NCI-H1694 treated with DMSO at 0.1 percent for 48 hours (cell line): ENCODE data around the gene TMEM255B.
"Not testable (repeated sequence)": the region's sequence is repeated elsewhere in the genome, so short reads cannot be mapped to it uniquely, and the experiment has no call there.

Experiments
- DNase-seq: peaks from one replicate; lab custom pipeline; 2025; lab: John Stamatoyannopoulos, UW

Gene TMEM255B

DNA sequence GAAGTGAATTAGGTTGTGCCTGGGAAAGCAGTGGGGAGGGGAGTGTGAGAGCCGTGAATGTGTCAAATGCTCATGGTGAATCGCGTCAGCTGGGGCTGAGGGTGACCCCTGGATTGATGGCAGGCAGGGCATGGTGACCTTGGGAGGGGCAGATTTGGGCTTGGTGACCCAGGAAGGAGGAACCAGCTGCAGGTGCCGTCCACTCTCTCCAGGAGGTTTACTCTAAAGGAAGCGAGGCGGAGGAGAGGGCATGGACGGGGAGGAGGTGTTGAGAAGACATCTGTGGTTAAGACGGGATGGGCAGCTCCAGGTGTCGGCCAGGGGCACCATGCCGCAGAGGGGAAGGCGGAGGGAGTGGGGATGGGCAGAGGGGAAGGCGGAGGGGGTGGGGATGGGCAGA, 28.7 kb downstream of the TMEM255B start:
- DNase-seq = no peak

DNA sequence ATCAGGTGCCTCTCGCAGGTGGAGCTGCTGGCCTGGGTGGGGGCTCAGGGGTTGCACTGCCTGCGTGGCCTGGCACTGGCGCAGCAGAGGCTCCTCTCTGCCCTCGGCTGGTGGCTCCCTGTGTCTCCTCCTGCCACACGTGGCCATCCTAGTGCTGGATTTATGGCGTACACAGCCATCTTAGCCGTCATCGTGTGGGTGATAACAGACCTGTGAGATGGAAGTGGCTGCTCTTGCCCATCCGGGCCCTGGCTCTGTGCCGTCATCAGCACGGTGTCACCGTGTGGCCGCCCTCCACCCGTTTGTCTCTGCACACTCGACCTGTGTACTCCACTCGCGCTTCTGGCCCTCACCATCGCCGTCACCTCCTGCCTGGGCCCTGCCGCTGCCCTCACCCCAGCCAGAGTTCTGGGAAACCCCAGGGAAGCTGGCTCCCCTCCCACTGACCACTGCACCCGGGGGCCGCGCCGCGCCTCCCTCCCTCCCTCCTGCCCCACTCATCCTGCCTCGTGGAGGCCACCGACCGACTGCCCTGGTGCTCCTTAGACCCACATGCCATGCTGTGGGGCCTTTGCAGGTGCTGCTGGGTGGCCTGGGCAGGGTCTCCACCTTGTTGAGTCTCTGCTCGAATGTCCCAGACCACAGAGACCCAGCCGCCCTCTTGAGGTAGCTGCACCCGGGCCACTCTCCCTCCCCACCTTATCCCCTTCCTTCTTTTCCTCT, 29.5 kb downstream of the TMEM255B start:
- no peak for DNase-seq

DNA sequence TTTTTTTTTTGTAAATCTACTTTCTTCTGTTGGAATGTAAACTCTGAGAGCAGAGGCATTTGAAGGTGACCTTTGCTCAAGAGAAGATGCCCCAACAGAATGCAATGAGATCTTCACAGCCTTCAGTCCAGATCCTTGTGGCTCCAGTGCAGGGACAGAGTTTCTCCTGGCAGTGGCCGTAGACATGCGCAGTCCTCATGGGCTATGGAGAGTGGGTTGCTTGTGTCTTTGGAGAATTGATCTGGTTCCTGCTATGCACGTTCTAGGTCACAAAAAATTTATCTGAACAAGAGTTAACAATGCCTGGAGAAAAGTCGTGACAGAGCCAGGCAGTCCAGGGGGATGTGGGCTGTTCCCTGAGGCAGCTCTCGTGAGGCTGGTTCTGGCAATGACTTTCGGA, 30.1 kb downstream of the TMEM255B start:
- no peak for DNase-seq

DNA sequence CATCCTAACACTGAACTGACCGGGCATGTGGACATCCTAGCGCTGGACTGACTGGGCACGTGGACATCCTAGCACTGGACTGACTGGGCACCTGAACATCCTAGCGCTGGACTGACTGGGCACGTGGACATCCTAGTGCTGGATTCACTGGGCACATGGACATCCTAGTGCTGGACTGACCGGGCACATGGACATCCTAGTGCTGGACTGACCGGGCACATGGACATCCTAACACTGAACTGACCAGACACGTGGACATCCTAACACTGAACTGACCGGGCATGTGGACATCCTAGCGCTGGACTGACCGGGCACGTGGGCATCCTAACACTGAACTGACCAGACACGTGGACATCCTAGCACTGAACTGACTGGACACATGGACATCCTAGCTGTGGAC, 30.9 kb downstream of the TMEM255B start:
- DNase-seq = not testable (repeated sequence)

DNA sequence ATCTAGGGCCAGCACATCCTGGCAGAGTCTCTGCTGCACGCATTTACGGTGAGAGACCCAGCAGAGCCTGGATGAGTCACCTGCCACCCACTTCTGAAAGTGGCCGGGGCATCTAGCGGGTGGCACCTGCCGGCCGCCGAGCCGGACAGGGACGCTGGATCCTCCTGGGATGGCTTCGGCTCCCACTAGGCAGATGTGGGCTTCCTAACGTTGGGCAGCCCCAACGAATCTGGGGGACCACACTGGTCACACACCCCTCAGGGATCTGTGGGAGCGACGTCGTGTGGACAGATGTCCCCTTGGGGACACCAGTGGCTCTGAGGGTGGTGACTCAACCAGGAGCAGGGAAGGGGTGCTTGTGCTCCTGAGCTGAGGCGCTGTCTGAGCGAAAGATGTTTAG, 32.2 kb downstream of the TMEM255B start:
- no peak for DNase-seq

DNA sequence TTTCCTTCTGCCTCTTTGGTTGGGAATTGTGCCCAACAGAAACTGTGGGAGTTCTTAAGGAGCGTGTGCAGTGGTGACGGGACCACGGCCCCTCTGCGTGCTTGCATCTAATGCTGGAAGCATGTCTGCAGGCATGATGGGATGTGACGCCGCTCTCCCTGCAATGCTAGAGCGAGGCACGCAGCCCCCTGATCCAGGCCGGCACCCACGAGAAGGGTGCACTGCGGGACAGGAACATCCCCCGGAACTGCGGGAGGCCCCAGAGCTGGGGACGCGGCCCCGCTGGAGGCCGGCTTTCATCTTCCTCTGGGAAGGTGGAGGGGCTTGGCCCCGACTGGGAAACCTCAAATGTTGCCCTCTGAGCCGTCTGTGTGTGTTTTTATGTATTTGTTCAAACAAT, 32.7 kb downstream of the TMEM255B start:
- no peak for DNase-seq

DNA sequence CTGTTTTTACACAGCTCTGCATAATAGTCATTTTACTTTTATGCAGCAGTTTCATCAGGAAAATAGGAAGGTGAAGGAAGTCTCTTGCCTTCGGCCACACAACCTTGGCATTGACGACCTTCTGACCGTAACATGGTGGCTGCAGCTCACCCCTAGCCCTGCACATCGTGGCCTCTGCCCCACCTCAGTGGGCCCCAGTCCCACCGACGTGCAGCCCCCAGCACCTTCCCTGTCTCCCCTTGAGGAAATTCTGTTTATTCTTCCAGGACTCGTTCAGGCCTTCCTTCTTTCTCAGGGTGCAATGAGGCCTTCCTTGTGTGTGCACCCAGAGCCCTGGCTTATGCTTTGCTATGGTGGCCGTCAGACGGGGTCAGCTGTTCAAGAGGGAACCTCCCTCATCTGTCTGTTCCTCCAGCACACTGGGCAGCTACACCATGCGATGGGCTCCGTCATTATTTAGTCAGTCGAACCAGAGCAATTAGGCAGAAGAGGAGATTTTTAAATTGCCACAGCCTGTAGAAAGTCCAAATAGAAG, 33.3 kb downstream of the TMEM255B start:
- no peak for DNase-seq

DNA sequence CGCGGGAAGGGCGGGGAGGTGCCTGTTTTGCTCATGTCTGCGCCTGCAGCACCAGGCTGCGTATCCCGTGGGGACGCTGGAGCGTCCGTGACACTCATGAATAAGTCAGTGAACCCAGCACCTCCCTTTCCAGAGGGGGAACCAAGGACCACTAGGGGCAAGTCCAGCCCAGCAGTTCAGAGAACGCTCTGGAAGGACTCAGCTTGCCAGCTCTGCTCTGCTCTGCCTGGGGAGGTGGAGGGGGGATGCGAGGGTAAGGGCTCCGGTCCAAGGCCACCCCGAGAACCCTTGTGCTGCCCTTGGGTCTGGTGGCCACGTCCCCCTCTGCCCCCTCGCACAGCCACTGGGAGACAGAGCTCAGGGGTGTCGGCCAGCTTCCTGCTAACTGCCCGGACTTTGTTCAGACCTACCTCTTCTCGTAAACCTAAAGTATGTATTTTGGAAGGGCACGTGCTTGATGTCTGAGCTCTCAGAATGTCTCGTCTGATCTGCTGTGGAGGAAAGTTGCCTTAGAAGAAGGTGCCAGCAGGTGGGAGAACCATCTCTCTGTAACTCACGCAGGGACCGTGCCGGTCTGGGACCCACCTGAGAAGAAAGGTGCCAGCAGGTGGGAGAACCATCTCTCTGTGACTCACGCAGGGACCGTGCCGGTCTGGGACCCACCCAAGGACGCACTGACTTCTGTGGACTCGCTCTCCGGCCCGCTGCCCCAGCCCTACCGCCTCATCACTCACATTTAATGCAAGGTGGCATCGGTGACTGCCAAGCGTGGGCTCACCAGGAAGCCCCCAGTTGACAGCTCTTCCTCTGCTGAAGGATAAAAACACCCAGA, 34.1 kb downstream of the TMEM255B start:
- DNase-seq = no peak

DNA sequence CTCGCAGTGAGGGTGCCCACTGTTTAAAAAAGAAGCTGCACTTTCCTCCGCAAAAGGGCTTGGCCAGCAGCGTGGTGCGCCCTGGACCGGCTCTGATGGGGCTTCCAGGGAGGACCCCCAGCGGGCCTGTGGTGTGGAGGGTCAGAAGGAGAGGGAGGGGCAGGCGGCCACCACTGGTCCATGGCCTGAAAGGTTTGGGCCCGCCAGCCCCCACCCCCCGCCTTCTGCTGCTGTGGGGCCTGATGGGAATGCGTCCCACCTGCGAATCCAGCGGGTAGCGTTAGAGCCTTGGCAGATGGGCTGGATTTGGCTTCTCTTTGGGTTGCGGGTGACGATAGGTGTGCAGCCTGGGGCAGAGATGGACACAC, 34.7 kb downstream of the TMEM255B start:
- no peak for DNase-seq

DNA sequence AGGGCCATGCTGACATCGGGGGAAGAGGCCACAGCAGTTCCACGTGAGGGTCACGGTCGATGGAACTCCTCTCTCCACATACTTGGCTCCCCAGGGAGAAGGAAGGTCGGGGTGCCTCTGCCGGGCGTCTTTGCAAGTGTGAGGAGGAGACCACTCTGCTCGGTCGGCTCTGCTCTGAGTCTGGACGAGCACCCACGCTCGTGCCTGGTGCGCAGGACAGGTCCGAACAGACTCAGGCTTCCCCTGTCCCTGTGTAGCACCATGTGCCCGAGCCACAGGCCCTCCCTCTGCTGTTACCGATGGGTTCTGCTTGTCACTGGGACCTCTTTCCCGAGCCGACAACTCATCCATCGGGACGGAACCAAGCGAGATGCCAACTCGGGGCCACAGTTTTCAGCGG, 35.1 kb downstream of the TMEM255B start:
- no peak for DNase-seq

DNA sequence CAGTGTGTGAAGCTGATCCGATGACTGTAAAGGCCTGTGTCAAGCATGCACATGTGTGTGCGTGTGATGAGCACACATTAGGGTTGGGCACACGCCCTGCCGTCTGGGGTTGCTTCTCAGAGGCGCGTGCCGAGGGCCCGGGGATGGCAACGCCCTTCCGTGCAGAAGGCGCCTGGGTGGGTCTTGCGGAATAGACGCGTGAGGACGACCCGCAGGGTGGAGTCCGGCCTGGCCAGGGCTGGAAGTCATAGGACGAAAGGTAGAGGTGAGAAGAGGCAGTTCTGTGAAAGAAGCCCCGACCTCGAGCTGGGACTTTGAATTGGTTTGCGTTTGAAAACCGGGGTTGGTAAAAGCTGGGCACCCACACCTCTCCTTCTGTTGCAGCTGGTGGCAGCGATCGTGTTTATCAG, 35.7 kb downstream of the TMEM255B start:
- no peak for DNase-seq

DNA sequence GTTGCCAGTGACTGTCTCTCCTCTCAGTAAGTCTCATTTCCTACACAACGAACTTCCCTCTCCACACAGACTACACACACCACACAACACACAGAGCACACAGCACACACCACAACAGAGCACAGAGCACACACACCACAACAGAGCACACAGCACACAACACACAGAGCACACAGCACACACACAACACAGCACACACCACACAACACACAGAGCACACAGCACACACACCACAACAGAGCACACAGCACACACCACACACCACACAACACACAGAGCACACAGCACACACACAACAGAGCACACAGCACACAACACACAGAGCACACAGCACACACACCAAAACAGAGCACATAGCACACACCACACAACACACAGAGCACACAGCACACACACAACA, 36.3 kb downstream of the TMEM255B start:
- not testable (repeated sequence) for DNase-seq

DNA sequence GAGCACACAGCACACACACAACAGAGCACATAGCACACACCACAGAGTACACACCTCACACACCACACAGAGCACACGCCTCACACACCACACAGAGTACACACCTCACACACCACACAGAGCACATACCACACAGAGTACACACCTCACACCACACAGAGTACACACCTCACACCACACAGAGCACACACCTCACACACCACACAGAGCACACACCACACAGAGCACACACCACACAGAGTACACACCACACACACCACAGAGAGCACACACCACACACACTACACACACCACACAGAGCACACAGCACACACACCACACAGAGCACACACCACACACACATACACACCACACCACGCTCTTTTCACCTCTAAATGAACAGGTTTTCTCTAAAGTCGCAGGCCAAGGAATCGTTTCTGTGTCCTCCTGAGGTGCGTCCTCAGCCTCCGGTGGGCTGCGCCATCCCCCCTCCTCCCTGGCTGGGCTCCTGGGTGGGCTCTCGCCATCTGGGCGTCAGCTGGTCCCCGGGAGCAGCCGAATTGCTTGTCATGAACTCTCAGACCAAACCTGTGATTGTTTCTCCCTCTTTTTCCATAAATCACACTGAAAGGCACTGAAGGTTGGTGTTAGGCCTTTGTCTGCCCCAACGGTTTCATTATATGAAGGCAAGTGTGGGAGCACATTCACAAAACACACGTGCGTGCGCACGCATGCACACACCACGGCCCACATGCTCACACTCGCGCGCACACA, 37.4 kb downstream of the TMEM255B start:
- no peak for DNase-seq

DNA sequence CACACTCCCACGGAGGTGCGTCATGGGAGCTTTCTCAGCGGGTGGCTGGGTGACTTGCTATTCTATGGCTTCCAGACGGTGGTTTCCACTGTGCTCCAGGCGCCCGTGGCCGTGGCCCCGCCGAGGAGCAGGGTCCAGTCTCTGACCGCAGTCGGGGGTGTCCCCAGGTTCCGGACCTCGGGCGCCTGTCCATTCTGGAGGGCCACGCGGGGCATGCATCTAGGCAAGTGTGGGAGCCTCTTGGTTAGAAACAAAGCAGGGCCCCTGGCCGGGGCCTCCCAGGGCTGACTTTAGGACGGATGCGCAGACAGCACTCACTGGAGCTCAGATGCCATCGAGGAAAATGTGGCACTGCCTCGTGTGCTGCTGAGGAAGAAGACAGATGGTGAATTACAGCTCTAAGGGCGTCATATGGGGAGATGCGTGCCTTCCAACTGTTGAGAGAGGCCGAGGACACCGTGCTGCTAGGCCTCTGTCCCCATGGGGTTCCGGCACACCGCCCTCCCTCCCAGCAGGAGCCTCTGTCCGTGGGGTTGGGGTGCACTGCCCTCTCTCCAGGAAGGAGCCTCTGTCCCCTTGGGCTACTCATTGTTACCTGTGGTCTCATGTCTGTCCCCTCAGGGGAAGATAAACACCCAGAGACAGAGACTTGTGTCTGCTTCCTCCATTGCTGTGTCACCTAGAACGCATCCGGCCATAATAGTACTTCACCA, 38.1 kb downstream of the TMEM255B start:
- no peak for DNase-seq

DNA sequence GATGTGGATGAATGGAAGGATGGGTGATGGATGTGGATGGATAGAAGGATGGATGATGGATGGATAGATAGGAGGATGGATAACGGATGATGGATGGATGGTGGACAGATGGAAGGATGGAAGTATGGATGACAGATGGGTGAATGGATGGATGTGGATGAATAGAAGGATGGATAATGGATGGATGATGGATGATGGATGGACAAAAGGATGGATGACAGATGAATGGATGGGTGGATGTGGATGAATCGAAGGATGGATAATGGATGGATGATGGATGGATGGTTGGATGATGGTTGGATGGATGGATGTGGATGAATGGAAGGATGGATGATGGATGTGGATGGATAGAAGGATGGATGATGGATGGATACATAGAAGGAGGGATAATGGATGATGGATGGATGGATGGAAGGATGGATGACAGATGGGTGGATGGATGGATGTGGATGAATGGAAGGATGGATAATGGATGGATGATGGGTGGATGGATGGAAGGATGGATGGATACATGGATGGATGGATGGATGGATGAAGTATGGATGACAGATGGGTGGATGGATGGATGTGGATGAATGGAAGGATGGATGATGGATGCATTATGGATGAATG, 39.3 kb downstream of the TMEM255B start:
- DNase-seq = no peak

DNA sequence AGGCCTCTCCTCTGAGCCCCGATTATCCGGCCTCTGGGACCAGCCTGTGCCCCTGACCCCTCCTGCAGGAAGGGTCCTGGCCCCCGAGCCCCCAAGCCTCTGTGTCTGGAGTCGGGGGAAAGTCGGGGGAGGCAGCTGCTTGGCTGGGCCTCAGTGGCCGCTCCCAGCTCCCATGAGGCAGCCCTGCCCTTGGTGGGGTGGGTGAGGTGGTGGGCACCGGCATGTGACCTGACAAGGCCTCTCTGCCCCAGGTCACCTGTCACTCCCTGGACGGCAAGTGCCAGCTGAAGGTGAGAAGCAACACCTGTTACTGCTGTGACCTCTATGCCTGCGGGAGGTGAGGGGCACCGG, 41.5 kb downstream of the TMEM255B start:
- DNase-seq = no peak

DNA sequence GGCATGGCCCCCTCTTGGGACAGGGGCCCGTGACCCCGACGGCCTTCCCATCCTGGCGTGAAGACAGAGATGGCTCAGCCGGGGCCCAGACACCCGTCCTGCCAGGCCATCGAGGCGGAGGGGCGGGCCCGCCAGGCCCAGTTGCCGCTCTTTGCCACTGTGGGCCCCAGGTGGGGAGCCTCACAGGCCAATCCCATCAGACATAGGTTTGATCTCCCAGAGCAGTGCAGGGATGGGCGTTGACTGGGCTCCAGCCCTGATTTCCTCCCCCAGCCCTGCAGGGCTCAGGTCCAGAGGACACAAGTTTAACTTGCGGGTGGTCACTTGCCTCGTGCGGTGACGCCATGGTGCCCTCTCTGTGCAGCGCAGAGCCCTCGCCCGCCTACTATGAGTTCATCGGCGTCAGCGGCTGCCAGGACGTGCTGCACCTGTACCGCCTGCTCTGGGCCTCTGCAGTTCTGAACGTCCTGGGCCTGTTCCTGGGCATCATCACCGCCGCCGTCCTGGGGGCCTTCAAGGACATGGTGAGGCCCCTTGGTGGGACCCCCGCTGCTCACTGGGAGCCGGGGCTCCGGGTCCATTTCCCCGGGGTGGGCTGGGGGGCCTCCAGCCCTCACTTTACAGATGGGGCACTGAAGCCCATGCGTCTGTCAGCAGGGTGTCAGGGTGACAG, 42.4 kb downstream of the TMEM255B start:
- DNase-seq = no peak

DNA sequence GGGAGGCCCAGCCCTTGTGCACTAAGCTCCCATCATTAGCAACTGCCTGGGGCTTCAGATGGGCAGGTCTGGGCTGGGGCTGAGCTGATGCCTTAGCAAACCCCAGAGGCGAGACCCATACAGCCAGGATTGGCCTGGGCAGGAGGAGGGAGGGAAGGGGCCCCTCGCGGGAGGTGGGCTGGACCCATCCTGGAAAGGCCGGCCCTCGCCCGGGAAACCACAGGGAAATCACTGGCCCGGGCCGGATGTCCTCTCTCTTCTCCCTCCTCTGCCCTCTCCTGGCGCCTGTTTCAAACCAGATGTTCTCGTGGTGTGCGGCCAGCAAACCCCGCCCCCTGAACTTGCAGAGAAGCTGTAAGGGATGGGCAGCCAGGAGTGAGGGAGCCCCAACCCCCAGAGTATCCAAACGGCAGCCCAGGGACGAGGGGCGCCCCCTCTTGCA, 43.1 kb downstream of the TMEM255B start:
- DNase-seq = no peak

DNA sequence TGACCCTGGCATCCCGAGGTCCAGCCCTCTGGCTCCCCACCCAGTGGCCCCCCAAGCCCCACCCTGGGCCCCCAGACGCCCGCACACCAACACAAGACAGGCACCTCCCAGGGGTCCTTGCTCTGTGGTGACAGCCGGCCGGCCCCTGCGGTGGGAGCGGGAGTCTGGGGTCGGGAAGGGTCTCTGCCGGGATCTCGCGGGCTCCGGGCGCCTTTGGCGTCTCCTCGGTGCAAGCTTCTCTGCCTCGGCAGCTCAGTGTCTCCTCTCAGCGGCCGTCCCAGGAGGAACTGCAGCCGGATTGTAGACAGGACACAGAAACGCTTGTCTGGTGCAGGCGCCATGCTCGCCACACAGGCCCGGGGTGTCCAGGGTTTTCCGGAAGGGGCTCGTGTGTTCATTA, 43.7 kb downstream of the TMEM255B start:
- no peak for DNase-seq

DNA sequence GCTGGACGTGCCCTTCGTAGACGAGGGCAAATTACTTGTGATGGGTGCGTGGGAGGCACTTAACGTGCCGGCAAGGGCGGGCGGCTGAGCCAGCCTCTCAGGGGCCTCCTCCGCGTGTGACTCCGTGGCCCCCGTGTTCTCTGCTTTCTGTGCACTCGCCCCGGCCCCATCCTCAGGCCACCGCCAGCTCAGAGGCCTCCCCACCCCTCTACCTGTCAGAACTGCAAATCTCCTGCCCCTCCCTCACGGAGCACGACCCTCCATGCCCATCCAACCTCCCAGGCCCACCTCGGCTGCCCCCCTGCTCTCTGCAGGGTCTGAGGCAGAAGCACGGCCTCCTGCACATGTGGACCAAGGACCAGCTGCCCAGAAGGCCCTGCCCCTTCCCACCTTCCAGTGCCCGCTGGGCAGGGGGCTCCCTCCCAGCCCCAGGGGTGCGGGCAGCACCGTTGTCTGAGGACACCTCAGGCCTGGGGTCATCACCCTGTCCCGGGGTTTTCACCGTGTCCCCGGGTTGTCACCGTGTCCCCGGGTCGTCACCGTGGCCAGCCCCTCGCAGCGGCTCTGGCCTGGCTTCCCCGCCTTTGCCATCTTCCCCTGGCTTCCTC, 44.5 kb downstream of the TMEM255B start:
- DNase-seq = no peak
